WTC11 (cell line): ENCODE results near the gene KLF2. TPM values are rescaled to one million over a fixed set of nuclear protein-coding genes. Genes with fewer than 3 reads are reported as not detected.
A peak's percentile ranks its signal among the peaks of the same experiment; 100 is the strongest.
"Not testable (repeated sequence)": the region's sequence is repeated elsewhere in the genome, so short reads cannot be mapped to it uniquely, and the experiment has no call there.

Experiments
- ATAC-seq: fragments of 200-7000 bp; cut with Tn5 transposase; 2 replicates; pipeline ENCODE4 v1.10.0; 2021; ENCODE audit warnings: mild to moderate bottlenecking, moderate library complexity
- CTCF ChIA-PET: fragments of 300-600 bp; sonication (Branson Sonifier 250); formaldehyde crosslinking; loops from one replicate; lab custom pipeline; 2021; ENCODE audit warnings: antibody characterized with exemption; lab: Charles Lee
- POLR2A ChIA-PET: fragments of 350-600 bp; sonication (Branson Sonifier 250); formaldehyde crosslinking; loops from one replicate; lab custom pipeline; 2021; ENCODE audit warnings: antibody characterized with exemption; lab: Charles Lee
- DNase-seq: peaks from one replicate; pipeline ENCODE4 v3.0.0; 2021; ENCODE audit warnings: low spot score
- H3K27ac Mint-ChIP-seq: 2 replicates; pipeline ENCODE4 v1.8.0; 2021; ENCODE audit warnings: mixed read lengths
- H3K27me3 Mint-ChIP-seq: 2 replicates; pipeline ENCODE4 v1.8.0; 2021; ENCODE audit warnings: low read depth, mild to moderate bottlenecking, moderate library complexity, mixed read lengths
- H3K36me3 Mint-ChIP-seq: 2 replicates; pipeline ENCODE4 v1.8.0; 2021; ENCODE audit warnings: mixed read lengths
- H3K4me1 Mint-ChIP-seq: 2 replicates; pipeline ENCODE4 v1.8.0; 2022; ENCODE audit warnings: mixed read lengths
- H3K4me3 Mint-ChIP-seq: 2 replicates; pipeline ENCODE4 v1.8.0; 2021; ENCODE audit warnings: mild to moderate bottlenecking, moderate library complexity, mixed read lengths
- H3K9me3 Mint-ChIP-seq: 2 replicates; pipeline ENCODE4 v1.8.0; 2021; ENCODE audit warnings: mixed read lengths
- GTF2I ChIP-seq: fragments of 250-450 bp; sonication (Bioruptor Pico); conservative IDR thresholded peaks from 2 replicates; pipeline ENCODE4 v1.4.0; 2021; ENCODE audit warnings: mild to moderate bottlenecking
- ZNF396 ChIP-seq: fragments of 250-450 bp; sonication (Bioruptor Pico); IDR thresholded peaks from 2 replicates; pipeline ENCODE4 v1.8.0; 2021; ENCODE audit warnings: mild to moderate bottlenecking, moderate library complexity, borderline replicate concordance
- total RNA-seq: library from RNA; stranded (reverse); gene quantifications from 3 replicates; pipeline ENCODE4 v1.2.3, GENCODE V29; 2021
- TF ChIP-seq, protein P1 (sequence below): sonication (generic); formaldehyde crosslinking; IDR thresholded peaks from 2 replicates; pipeline ENCODE4 v1.8.1; 2023; ENCODE audit warnings: mild to moderate bottlenecking, moderate library complexity, missing genetic modification reagents
- TF ChIP-seq, protein P2 (sequence below): sonication (generic); formaldehyde crosslinking; IDR thresholded peaks from 2 replicates; pipeline ENCODE4 v1.8.1; 2023; ENCODE audit warnings: mild to moderate bottlenecking, missing genetic modification reagents, borderline replicate concordance
- TF ChIP-seq, protein P3 (sequence below): fragments of 250-450 bp; sonication (Bioruptor Pico); IDR thresholded peaks from 2 replicates; pipeline ENCODE4 v1.9.0; 2021; ENCODE audit warnings: moderate library complexity, mild to moderate bottlenecking, inconsistent platforms, borderline replicate concordance
- TF ChIP-seq, protein P4 (sequence below): fragments of 250-450 bp; sonication (Bioruptor Pico); IDR thresholded peaks from 2 replicates; pipeline ENCODE4 v1.9.0; 2021; ENCODE audit warnings: mild to moderate bottlenecking, borderline replicate concordance
- TF ChIP-seq, protein P5 (sequence below): fragments of 250-450 bp; sonication (Bioruptor Pico); IDR thresholded peaks from 2 replicates; pipeline ENCODE4 v1.9.0; 2021; ENCODE audit warnings: mild to moderate bottlenecking

KLF2 gene
- total RNA-seq, 1 experiment from 2014 or later, result 1.1 TPM

DNA sequence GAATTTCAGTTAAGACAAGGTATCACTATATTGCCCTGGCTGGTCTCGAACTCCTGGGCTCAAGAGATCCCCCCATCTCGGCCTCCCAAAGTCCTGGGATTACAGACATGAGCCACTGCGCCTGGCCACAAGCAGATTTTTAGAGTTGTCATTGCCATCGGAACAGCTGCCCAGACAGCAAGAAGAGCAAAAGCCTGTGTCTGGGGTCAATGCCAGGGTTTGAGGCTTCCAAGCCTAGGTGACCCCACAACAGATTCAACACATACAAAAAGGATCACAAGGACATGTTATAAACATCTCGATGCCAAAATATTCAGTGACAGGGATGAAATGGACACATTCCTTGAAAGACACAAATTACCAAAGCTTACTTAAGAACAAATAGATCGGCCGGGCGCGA is 40.1 kb upstream of the KLF2 start (continued):
- TF ChIP-seq, protein P1, sequence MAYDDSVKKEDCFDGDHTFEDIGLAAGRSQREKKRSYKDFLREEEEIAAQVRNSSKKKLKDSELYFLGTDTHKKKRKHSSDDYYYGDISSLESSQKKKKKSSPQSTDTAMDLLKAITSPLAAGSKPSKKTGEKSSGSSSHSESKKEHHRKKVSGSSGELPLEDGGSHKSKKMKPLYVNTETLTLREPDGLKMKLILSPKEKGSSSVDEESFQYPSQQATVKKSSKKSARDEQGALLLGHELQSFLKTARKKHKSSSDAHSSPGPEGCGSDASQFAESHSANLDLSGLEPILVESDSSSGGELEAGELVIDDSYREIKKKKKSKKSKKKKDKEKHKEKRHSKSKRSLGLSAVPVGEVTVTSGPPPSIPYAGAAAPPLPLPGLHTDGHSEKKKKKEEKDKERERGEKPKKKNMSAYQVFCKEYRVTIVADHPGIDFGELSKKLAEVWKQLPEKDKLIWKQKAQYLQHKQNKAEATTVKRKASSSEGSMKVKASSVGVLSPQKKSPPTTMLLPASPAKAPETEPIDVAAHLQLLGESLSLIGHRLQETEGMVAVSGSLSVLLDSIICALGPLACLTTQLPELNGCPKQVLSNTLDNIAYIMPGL (CRISPR knock-in tag), result no peak
- TF ChIP-seq, protein P2, sequence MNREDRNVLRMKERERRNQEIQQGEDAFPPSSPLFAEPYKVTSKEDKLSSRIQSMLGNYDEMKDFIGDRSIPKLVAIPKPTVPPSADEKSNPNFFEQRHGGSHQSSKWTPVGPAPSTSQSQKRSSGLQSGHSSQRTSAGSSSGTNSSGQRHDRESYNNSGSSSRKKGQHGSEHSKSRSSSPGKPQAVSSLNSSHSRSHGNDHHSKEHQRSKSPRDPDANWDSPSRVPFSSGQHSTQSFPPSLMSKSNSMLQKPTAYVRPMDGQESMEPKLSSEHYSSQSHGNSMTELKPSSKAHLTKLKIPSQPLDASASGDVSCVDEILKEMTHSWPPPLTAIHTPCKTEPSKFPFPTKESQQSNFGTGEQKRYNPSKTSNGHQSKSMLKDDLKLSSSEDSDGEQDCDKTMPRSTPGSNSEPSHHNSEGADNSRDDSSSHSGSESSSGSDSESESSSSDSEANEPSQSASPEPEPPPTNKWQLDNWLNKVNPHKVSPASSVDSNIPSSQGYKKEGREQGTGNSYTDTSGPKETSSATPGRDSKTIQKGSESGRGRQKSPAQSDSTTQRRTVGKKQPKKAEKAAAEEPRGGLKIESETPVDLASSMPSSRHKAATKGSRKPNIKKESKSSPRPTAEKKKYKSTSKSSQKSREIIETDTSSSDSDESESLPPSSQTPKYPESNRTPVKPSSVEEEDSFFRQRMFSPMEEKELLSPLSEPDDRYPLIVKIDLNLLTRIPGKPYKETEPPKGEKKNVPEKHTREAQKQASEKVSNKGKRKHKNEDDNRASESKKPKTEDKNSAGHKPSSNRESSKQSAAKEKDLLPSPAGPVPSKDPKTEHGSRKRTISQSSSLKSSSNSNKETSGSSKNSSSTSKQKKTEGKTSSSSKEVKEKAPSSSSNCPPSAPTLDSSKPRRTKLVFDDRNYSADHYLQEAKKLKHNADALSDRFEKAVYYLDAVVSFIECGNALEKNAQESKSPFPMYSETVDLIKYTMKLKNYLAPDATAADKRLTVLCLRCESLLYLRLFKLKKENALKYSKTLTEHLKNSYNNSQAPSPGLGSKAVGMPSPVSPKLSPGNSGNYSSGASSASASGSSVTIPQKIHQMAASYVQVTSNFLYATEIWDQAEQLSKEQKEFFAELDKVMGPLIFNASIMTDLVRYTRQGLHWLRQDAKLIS, result no peak
- TF ChIP-seq GTF2I, result no peak
- TF ChIP-seq, protein P3, sequence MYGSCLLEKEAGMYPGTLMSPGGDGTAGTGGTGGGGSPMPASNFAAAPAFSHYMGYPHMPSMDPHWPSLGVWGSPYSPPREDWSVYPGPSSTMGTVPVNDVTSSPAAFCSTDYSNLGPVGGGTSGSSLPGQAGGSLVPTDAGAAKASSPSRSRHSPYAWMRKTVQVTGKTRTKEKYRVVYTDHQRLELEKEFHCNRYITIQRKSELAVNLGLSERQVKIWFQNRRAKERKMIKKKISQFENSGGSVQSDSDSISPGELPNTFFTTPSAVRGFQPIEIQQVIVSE (CRISPR knock-in tag), result no peak
- TF ChIP-seq, protein P4, sequence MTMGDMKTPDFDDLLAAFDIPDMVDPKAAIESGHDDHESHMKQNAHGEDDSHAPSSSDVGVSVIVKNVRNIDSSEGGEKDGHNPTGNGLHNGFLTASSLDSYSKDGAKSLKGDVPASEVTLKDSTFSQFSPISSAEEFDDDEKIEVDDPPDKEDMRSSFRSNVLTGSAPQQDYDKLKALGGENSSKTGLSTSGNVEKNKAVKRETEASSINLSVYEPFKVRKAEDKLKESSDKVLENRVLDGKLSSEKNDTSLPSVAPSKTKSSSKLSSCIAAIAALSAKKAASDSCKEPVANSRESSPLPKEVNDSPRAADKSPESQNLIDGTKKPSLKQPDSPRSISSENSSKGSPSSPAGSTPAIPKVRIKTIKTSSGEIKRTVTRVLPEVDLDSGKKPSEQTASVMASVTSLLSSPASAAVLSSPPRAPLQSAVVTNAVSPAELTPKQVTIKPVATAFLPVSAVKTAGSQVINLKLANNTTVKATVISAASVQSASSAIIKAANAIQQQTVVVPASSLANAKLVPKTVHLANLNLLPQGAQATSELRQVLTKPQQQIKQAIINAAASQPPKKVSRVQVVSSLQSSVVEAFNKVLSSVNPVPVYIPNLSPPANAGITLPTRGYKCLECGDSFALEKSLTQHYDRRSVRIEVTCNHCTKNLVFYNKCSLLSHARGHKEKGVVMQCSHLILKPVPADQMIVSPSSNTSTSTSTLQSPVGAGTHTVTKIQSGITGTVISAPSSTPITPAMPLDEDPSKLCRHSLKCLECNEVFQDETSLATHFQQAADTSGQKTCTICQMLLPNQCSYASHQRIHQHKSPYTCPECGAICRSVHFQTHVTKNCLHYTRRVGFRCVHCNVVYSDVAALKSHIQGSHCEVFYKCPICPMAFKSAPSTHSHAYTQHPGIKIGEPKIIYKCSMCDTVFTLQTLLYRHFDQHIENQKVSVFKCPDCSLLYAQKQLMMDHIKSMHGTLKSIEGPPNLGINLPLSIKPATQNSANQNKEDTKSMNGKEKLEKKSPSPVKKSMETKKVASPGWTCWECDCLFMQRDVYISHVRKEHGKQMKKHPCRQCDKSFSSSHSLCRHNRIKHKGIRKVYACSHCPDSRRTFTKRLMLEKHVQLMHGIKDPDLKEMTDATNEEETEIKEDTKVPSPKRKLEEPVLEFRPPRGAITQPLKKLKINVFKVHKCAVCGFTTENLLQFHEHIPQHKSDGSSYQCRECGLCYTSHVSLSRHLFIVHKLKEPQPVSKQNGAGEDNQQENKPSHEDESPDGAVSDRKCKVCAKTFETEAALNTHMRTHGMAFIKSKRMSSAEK (CRISPR knock-in tag), result no peak
- TF ChIP-seq, all 79 proteins: peak for 0

DNA sequence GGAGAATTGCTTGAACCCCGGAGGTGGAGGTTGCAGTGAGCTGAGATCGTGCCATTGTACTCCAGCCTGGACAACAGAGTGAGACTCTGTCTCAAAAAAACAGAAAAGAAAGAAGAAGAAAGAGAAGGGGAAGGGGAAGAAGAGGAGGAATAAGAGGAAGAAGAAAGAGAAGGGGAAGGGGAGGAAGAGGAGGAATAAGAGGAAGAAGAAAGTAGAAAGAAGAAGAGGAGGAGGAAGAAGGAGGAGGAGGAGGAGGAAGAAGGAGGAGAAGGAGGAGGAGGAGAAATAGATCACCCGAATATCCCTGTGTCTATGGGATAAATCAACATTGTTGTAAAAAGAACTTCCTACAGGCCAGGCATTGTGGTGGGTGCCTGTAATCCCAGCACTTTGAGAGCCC is 39.5 kb upstream of the KLF2 start:
- DNase-seq, ATAC-seq, H3K36me3 Mint-ChIP-seq, H3K4me3 Mint-ChIP-seq, H3K27ac Mint-ChIP-seq, H3K27me3 Mint-ChIP-seq, H3K4me1 Mint-ChIP-seq, H3K9me3 Mint-ChIP-seq: not testable (repeated sequence)
- CTCF ChIA-PET, result interaction anchor here (0.6 kb wide), 1 partner anchor 199 kb away, joined by 3 read pairs; no protein-coding TSS in a partner anchor
- POLR2A ChIA-PET, result interaction anchor here (0.6 kb wide), 1 partner anchor 17 kb away, joined by 3 read pairs; no protein-coding TSS in a partner anchor

DNA sequence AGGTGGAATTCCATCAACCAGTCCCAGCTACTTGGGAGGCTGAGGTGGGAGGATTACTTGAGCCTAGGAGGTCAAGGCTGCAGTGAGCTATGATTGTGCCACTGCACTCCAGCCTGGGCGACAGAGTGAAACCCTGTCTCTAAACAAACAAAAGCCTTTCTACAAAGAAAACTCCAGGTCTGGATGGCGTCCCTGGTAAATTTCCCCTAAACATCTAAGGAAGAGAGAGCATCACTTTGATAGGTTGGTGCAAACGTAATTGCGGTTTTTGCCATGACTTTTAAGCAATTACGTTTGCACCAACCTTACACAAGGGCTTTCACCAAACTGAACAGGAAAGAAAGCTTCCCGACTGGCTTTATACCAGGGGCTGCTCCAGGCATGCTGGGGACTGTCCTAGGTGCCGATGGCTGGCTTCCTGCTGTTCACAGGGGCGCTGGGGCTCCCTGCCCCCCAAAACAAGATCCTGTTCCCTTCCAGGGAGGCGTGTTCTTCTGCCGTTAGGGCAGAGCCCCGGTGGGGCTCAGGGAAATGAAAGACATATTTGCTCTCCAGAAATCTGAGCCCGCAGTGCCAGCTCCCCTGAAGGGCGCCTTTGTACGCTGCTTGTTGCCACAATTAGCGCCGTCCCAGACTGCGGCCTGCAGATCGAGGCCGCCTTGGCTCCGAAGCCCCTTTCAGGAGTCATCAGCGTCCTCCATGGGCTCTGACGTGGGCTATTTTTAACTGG is 38.7 kb upstream of the KLF2 start:
- DNase-seq, result no peak
- H3K27me3 Mint-ChIP-seq, result no peaks in the 10 kb centered on the region
- H3K4me3 Mint-ChIP-seq, result no peak overlapping the region
- peaks cover 3% of the 10 kb centered on the region; the same call in 1 of the 2 replicates for H3K9me3 Mint-ChIP-seq
- no peak overlapping the region for H3K27ac Mint-ChIP-seq
- peaks cover 5% of the 10 kb centered on the region; the same call in 1 of the 2 replicates for H3K4me1 Mint-ChIP-seq
- POLR2A ChIA-PET, result no interaction called here
- H3K36me3 Mint-ChIP-seq, result no peaks in the 10 kb centered on the region
- TF ChIP-seq, protein P5, sequence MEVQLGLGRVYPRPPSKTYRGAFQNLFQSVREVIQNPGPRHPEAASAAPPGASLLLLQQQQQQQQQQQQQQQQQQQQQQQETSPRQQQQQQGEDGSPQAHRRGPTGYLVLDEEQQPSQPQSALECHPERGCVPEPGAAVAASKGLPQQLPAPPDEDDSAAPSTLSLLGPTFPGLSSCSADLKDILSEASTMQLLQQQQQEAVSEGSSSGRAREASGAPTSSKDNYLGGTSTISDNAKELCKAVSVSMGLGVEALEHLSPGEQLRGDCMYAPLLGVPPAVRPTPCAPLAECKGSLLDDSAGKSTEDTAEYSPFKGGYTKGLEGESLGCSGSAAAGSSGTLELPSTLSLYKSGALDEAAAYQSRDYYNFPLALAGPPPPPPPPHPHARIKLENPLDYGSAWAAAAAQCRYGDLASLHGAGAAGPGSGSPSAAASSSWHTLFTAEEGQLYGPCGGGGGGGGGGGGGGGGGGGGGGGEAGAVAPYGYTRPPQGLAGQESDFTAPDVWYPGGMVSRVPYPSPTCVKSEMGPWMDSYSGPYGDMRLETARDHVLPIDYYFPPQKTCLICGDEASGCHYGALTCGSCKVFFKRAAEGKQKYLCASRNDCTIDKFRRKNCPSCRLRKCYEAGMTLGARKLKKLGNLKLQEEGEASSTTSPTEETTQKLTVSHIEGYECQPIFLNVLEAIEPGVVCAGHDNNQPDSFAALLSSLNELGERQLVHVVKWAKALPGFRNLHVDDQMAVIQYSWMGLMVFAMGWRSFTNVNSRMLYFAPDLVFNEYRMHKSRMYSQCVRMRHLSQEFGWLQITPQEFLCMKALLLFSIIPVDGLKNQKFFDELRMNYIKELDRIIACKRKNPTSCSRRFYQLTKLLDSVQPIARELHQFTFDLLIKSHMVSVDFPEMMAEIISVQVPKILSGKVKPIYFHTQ (CRISPR knock-in tag), result no peak
- no peak for TF ChIP-seq ZNF396 (CRISPR knock-in tag)
- TF ChIP-seq, all 79 proteins: peak for 0
- CTCF ChIA-PET, result interaction anchor here (0.9 to 1.2 kb wide), 2 partner anchors 91 to 97 kb away, joined by 4 to 6 read pairs; no protein-coding TSS in a partner anchor
- ATAC-seq, result peak; percentile 44
